GM19438 (cell line): ENCODE data around the gene GABARAP.

ENCODE experiments used
- ATAC-seq: cut with Tn5 transposase; IDR thresholded peaks from one replicate; pipeline ENCODE4 v1.9.1; 2021; ENCODE audit warnings: low read depth; ENCODE audit not compliant: unreplicated experiment

Gene GABARAP

GRCh38 chr17:7241783-7242716 is at the start of gene GABARAP:
GABARAP (minus strand) TSS chr17:7242449; CDS start chr17:7242330, 119 bp downstream.
- ATAC-seq, result peak; percentile 24

GRCh38 chr17:7290685-7291084 is 48.4 kb upstream of the GABARAP start:
- ATAC-seq, result no peak

- ATAC-seq, result no peak
Observed at GRCh38 chr17:7290166-7290565, 47.9 kb upstream of the GABARAP start.

- ATAC-seq, result no peak
Observed at GRCh38 chr17:7289256-7290032, 47.2 kb upstream of the GABARAP start.

GRCh38 chr17:7285679-7286078 is 43.4 kb upstream of the GABARAP start:
- no peak for ATAC-seq

GRCh38 chr17:7284911-7285310 is 42.7 kb upstream of the GABARAP start:
- no peak for ATAC-seq

- no peak for ATAC-seq
Observed at GRCh38 chr17:7283471-7284216, 41.4 kb upstream of the GABARAP start.

GRCh38 chr17:7282752-7283321 is 40.6 kb upstream of the GABARAP start:
- ATAC-seq, result no peak

GRCh38 chr17:7281953-7282751 is 39.9 kb upstream of the GABARAP start:
- no peak for ATAC-seq

GRCh38 chr17:7281074-7281952 is 39.1 kb upstream of the GABARAP start, which contains the start of gene SLC2A4:
SLC2A4 (plus strand) TSS chr17:7281718; CDS start chr17:7281935, 217 bp downstream.
- no peak for ATAC-seq

- ATAC-seq, result no peak
Observed at GRCh38 chr17:7280519-7281073, 38.3 kb upstream of the GABARAP start.

- ATAC-seq, result no peak
Observed at GRCh38 chr17:7279448-7279847, 37.2 kb upstream of the GABARAP start.

GRCh38 chr17:7266784-7267183 is 24.5 kb upstream of the GABARAP start:
- ATAC-seq, result no peak

GRCh38 chr17:7263801-7264078 is 21.5 kb upstream of the GABARAP start:
- ATAC-seq, result no peak

- ATAC-seq, result no peak
Observed at GRCh38 chr17:7262935-7263800, 20.9 kb upstream of the GABARAP start.

- no peak for ATAC-seq
Observed at GRCh38 chr17:7262192-7262934, 20.1 kb upstream of the GABARAP start, which contains the start of gene CLDN7. CLDN7 (minus strand) TSS chr17:7262478; CDS start chr17:7262043, 435 bp downstream.
